ENCODE results near the gene REEP1. TPM values are rescaled to one million over a fixed set of nuclear protein-coding genes. Genes with fewer than 3 reads are reported as not detected.

REEP1 gene
- total and polyA plus RNA-seq, 2 of the 4 experiments (the other 2 are of a cell fraction), result under 0.01 to 0.03 TPM

GRCh38 chr2:86295066-86295465 is 42.4 kb downstream of the REEP1 start:
- ATAC-seq (ENCODE audit: low read depth) (no peak), DNase-seq (no peak)
- in situ Hi-C loops (cut with MboI; ENCODE audit: low sequenced_read_pairs) (no loop called here), dilution Hi-C loops (cut with HindIII; ENCODE audit: low sequenced_read_pairs, unreplicated experiment) (no loop called here), intact Hi-C loops (cut with micrococcal nuclease) (no loop called here)
- no peak overlapping the region for H2AK5ac ChIP-seq (ENCODE audit: low read depth, low read length)
- no peak overlapping the region for H2BK5ac ChIP-seq (ENCODE audit: low read depth, low read length, poor library complexity, severe bottlenecking)
- no TSS peak for BruUV-seq (replicated peaks)
- no peak overlapping the region for H3K23ac ChIP-seq (ENCODE audit: low read depth, low read length)
- H2AFZ ChIP-seq (replicated peaks; ENCODE audit: low read length, poor library complexity), result no peak overlapping the region
- CTCF ChIA-PET, result interaction anchor here (0.5 kb wide), 1 partner anchor 9 kb away, joined by 3 read pairs; no protein-coding TSS in a partner anchor
- H3K14ac ChIP-seq (replicated peaks; ENCODE audit: low read depth, low read length), result no peak overlapping the region
- H3K56ac ChIP-seq (ENCODE audit: extremely low read depth, insufficient read depth, low read length), result no peak overlapping the region
- no peaks in the 10 kb centered on the region for H4K20me1 ChIP-seq (ENCODE audit: insufficient read depth, low read length)
- H3K27ac ChIP-seq (ENCODE audit: insufficient read depth, low read length), result no peak overlapping the region
- H3K9ac ChIP-seq (ENCODE audit: low read depth, low read length), result no peak overlapping the region
- peaks cover 20% of the 10 kb centered on the region for H3K27me3 ChIP-seq (ENCODE audit: control insufficient read depth, insufficient read depth, low read length)
- H3K18ac ChIP-seq (ENCODE audit: low read depth, low read length), result no peak overlapping the region
- H4K8ac ChIP-seq (ENCODE audit: low read depth in 2 of 2, low read length in 2 of 2), result no peak overlapping the region
- TF ChIP-seq MXI1 (IDR thresholded peaks at IDR 0.05; ENCODE audit: borderline replicate concordance, low read depth, low read length) (no peak), RCOR1 (IDR thresholded peaks at IDR 0.05; ENCODE audit: insufficient replicate concordance, low read length) (no peak), POLR2A (IDR thresholded peaks at IDR 0.05; ENCODE audit: low read depth, low read length) (no peak), NFE2L2 (IDR thresholded peaks at IDR 0.05; ENCODE audit: low read depth, low read length) (no peak), CEBPB (IDR thresholded peaks at IDR 0.05; ENCODE audit: low read depth, low read length) (no peak), MAFK (IDR thresholded peaks at IDR 0.05; ENCODE audit: low read depth, low read length) (no peak), RFX5 (IDR thresholded peaks at IDR 0.05; ENCODE audit: low read depth, low read length) (no peak), CTCF (conservative IDR thresholded peaks at IDR 0.05; ENCODE audit: low read depth, low read length) (no peak), MAZ (IDR thresholded peaks at IDR 0.05; ENCODE audit: borderline replicate concordance, low read depth, low read length) (no peak), FOS (IDR thresholded peaks at IDR 0.05; ENCODE audit: low read depth, low read length) (no peak), RAD21 (IDR thresholded peaks at IDR 0.05; ENCODE audit: low read length) (no peak), SMC3 (IDR thresholded peaks at IDR 0.05; ENCODE audit: low read depth, low read length) (no peak)
- TF ChIP-seq, protein P1, sequence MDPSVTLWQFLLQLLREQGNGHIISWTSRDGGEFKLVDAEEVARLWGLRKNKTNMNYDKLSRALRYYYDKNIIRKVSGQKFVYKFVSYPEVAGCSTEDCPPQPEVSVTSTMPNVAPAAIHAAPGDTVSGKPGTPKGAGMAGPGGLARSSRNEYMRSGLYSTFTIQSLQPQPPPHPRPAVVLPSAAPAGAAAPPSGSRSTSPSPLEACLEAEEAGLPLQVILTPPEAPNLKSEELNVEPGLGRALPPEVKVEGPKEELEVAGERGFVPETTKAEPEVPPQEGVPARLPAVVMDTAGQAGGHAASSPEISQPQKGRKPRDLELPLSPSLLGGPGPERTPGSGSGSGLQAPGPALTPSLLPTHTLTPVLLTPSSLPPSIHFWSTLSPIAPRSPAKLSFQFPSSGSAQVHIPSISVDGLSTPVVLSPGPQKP (IDR thresholded peaks at IDR 0.05; ENCODE audit: borderline replicate concordance, low read depth, low read length), result no peak
- WGBS, 2 experiments (ENCODE audit: extremely low coverage in 2 of 2, insufficient read length in 1 of 2), result 95% methylated on average over 6 of the region's 8 CpGs; no CpG with 5 or more reads in 1 of the 2 experiments
- H3K9me3 ChIP-seq (ENCODE audit: control insufficient read depth, insufficient read depth, low read length), result no peaks in the 10 kb centered on the region
- no peak overlapping the region for H2BK20ac ChIP-seq (ENCODE audit: low read depth, low read length)
- no peak overlapping the region for H2BK15ac ChIP-seq (ENCODE audit: low read depth, low read length)
- no peak overlapping the region for H3K4ac ChIP-seq (ENCODE audit: low read depth, low read length)
- H3K79me1 ChIP-seq (ENCODE audit: low read depth in 1 of 2, low read length in 2 of 2), result no peaks in the 10 kb centered on the region
- no peak overlapping the region for H4K91ac ChIP-seq (ENCODE audit: insufficient read depth, low read depth, low read length)
- no peak overlapping the region for H2AK9ac ChIP-seq (replicated peaks; ENCODE audit: low read depth, low read length, poor library complexity)
- no peaks in the 10 kb centered on the region for H3K4me1 ChIP-seq (ENCODE audit: control insufficient read depth, insufficient read depth, low read length)
- POLR2A ChIA-PET (ENCODE audit: unreplicated experiment), result no interaction called here
- H3K4me2 ChIP-seq (ENCODE audit: low read depth, low read length), result no peak overlapping the region
- no peak overlapping the region for H2BK120ac ChIP-seq (ENCODE audit: low read depth, low read length)
- H3K36me3 ChIP-seq (ENCODE audit: control insufficient read depth, insufficient read depth, low read length), result no peaks in the 10 kb centered on the region
- H3K4me3 ChIP-seq (ENCODE audit: insufficient read depth, low read depth, low read length), result no peak overlapping the region
- H3K9me1 ChIP-seq (ENCODE audit: insufficient read depth, low read length), result no peaks in the 10 kb centered on the region
- no peak overlapping the region for H4K5ac ChIP-seq (ENCODE audit: low read depth, low read length)

Measured in IMR-90 (cell line).